G401 (cell line): Measurements from ENCODE around the gene ADPRM. TPM values are rescaled to one million over a fixed set of nuclear protein-coding genes. Genes with fewer than 3 reads are reported as not detected.

ENCODE experiments used
- DNase-seq: peaks from one replicate; pipeline ENCODE4 v3.0.0-alpha.2; 2015; ENCODE audit warnings: low spot score
- in situ Hi-C: cut with HindIII; loops from 2 replicates; pipeline ENCODE4 v1.10.0; 2016; ENCODE audit warnings: low sequenced_read_pairs, mixed read lengths
- total RNA-seq: library from RNA; depleted of rRNA; stranded (reverse); fragments of >200 nt; shearing (Covaris generic); gene quantifications from 2 replicates; pipeline ENCODE4 v1.2.3, GENCODE V29; 2014; rRNA removed

Gene ADPRM
- total RNA-seq, 1 experiment from 2014 or later, result 15.3 TPM

- DNase-seq, result no peak
- in situ Hi-C loops, result no loop called here
Measured at GRCh38 chr17:10756619-10757018, 59.2 kb downstream of the ADPRM start.

DNA sequence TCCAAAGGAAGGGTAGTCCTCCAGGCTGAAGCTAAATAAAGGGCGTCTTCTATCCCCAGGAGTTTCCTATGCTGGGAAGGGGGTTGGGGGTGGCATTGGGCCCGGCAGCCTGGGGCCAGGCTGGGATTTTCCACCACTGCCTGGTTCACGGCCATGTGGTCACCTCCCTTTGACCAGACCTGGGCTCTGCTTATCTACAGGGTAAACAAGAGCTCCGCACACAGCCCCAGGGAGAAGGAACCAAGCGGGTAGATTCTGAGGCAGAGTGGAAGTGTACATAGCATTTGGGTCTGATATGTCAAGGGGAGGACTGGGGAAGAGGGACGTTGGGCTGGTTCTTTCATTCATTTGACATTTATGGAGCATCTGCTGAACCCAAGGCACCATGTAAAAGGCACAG is 59.7 kb downstream of the ADPRM start:
- no peak for DNase-seq
- in situ Hi-C loops, result no loop called here

DNA sequence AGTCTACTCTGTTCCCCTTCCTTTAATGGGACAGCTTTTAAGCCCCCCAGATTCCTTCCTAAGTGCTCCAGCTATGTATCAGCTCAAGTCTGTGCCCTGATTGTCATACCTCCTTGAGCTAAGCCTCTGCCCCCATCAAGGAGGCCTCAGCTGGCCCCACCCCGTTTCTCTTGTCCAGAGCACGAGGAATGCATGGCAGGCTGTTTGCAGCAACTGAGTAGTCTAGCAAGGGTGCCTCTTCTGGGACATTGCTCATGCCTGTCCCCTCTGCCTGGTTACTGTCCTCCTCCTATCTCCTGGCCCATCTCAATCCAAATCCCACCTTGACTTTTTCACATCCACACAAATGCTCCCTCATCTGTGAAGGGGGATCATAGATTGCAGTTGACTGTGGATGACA is 60.3 kb downstream of the ADPRM start:
- in situ Hi-C loops, result no loop called here
- no peak for DNase-seq

- in situ Hi-C loops, result no loop called here
- DNase-seq, result no peak
Measured at GRCh38 chr17:10758062-10758461, 60.7 kb downstream of the ADPRM start.

Other genes with a start within 250 kb of the ADPRM start
- gene MYH4, start 228.0 kb upstream of the ADPRM start, total RNA-seq, result not detected in 2 replicates
- not detected in 2 replicates for gene MYH1, start 179.1 kb upstream of the ADPRM start, total RNA-seq
- not detected in 2 replicates for gene MYH2, start 147.9 kb upstream of the ADPRM start, total RNA-seq
- 0.34 TPM in 1 of 2 replicates, not detected in the other for gene MYH3, start 40.3 kb upstream of the ADPRM start, total RNA-seq
- 48.2 and 58.9 TPM in 2 replicates for gene SCO1, start 61 bp upstream of the ADPRM start, total RNA-seq
- gene TMEM220, start 32.4 kb downstream of the ADPRM start, total RNA-seq, result 2.2 and 9.3 TPM in 2 replicates
- not detected in 2 replicates for gene TMEM238L, start 106.5 kb downstream of the ADPRM start, total RNA-seq
- gene PIRT, start 140.5 kb downstream of the ADPRM start, total RNA-seq, result not detected in 2 replicates